DOHH2 (cell line): ENCODE data around the gene CXCL10.

ENCODE experiments used
- EZH2phosphoT487 ChIP-seq: fragments of 200-600 bp; sonication (generic); IDR thresholded peaks from 2 replicates; pipeline ENCODE4 v1.6.1; 2017; ENCODE audit warnings: borderline replicate concordance, mild to moderate bottlenecking, antibody characterized with exemption, low read length, moderate library complexity, mixed read lengths
- TF ChIP-seq, protein P1 (sequence below): fragments of 200-600 bp; sonication (generic); IDR thresholded peaks from one replicate; pipeline ENCODE4 v1.5.1; 2014; ENCODE audit warnings: antibody characterized with exemption, mild to moderate bottlenecking, low read depth, low read length; ENCODE audit not compliant: poor library complexity, severe bottlenecking

DNA sequence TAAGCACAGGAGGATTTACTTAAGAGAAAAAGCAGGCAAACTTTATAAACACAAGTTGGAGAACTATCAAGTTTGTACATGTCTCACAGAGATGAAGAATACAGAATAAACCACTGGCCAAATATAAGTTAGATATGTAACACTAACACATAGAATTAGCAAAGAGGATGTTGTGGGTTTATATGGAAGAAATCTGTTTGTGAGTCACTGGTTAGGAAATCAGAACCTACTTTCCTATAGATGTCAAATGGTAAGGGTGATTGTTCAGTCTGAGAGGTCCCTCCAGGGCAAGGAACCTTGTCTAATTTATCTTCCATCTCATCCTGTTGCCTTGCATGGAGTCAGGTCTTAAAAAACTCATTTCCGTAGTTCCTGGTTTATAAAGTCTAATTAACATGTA, 36.5 kb upstream of the CXCL10 start:
- TF ChIP-seq, protein P1, sequence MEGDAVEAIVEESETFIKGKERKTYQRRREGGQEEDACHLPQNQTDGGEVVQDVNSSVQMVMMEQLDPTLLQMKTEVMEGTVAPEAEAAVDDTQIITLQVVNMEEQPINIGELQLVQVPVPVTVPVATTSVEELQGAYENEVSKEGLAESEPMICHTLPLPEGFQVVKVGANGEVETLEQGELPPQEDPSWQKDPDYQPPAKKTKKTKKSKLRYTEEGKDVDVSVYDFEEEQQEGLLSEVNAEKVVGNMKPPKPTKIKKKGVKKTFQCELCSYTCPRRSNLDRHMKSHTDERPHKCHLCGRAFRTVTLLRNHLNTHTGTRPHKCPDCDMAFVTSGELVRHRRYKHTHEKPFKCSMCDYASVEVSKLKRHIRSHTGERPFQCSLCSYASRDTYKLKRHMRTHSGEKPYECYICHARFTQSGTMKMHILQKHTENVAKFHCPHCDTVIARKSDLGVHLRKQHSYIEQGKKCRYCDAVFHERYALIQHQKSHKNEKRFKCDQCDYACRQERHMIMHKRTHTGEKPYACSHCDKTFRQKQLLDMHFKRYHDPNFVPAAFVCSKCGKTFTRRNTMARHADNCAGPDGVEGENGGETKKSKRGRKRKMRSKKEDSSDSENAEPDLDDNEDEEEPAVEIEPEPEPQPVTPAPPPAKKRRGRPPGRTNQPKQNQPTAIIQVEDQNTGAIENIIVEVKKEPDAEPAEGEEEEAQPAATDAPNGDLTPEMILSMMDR, result no peak
- no peak for TF ChIP-seq EZH2phosphoT487
